Stimulated activated naive CD8-positive, alpha-beta T cell treated with anti-CD3 and anti-CD28 coated beads, Interleukin-15, Interleukin-2, amounts not matched to agents 100 ng/mL and 50 ng/mL, for 24 hours (primary cell): Measurements from ENCODE around the gene FRYL.

Experiments used
- H3K27ac Mint-ChIP-seq: one replicate; pipeline ENCODE4 v1.8.0; 2021; ENCODE audit warnings: mild to moderate bottlenecking, mixed read lengths
- H3K27me3 Mint-ChIP-seq: one replicate; pipeline ENCODE4 v1.8.0; 2021; ENCODE audit warnings: mixed read lengths
- H3K36me3 Mint-ChIP-seq: one replicate; pipeline ENCODE4 v1.8.0; 2021; ENCODE audit warnings: low read depth, mixed read lengths
- H3K4me1 Mint-ChIP-seq: one replicate; pipeline ENCODE4 v1.8.0; 2021; ENCODE audit warnings: low read depth, mixed read lengths
- H3K4me3 Mint-ChIP-seq: one replicate; pipeline ENCODE4 v1.8.0; 2021; ENCODE audit warnings: mild to moderate bottlenecking, mixed read lengths
- H3K9me3 Mint-ChIP-seq: one replicate; pipeline ENCODE4 v1.8.0; 2021; ENCODE audit warnings: mixed read lengths

Gene FRYL

DNA sequence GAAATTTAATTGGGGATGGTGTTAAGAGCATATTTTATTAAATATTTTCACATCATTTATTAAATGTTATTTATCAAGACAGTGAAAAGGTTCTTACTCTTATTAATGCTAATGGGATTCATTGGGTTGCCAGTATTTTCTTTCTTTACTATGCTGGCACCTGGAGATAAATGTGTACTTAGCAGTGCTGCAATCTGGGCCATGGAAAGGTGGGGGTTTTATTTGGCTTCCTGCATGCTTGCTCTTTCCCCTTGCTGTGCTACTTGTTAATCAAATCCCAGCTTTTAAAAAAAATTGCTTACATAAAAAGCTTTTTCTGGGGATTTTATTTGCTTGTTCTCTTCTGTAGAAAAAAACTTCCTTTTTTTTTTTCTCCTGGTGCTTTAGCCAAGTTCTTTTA is 241.7 kb downstream of the FRYL start:
- H3K27ac Mint-ChIP-seq: no peak overlapping the region
- H3K9me3 Mint-ChIP-seq: no peaks in the 10 kb centered on the region
- peaks cover 52% of the 10 kb centered on the region for H3K36me3 Mint-ChIP-seq
- no peaks in the 10 kb centered on the region for H3K4me1 Mint-ChIP-seq
- no peak overlapping the region for H3K4me3 Mint-ChIP-seq
- H3K27me3 Mint-ChIP-seq: no peaks in the 10 kb centered on the region

DNA sequence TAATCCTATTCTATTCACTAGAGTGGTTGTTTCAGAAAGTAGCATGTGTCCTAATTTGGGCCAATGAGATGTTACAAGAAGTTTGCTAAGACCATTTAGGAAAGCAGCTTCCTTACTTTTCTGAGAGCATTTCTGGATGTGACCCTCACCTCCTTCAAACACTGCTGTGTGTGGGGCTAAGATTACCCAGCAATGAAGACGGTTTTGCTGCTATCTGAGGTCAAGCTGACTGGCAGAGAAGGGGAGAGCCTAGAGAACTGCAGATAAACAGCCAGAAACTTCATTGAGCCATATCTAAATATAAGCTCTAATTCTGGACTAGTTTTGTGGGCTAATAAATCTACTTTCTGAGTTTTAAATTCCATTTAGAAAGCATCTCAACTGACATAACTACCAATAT is 253.7 kb downstream of the FRYL start:
- Mint-ChIP-seq H3K4me1 (no peaks in the 10 kb centered on the region), H3K36me3 (peaks cover 70% of the 10 kb centered on the region), H3K9me3 (no peaks in the 10 kb centered on the region), H3K27me3 (no peaks in the 10 kb centered on the region), H3K4me3 (no peak overlapping the region), H3K27ac (no peak overlapping the region)

DNA sequence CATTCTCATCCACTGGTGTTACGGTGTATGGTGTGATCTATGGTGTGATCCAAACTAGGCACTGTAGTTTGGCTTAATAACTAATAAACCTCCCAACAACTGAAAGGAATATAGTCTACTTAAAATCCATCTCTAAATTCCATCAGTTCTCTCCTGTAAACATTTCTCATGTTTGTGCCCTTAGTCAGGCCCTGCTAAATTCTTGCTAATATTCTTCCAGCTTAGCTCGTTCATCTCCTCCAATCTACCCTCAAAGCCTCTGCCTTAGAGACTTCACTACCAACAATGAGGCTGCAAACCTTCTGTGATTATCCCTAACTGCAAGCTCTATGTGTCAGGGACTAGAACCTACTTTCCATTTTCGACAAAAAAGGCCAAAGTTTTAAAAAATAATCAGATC is 261.9 kb downstream of the FRYL start:
- Mint-ChIP-seq H3K27me3 (no peaks in the 10 kb centered on the region), H3K4me1 (no peaks in the 10 kb centered on the region), H3K36me3 (peaks cover 52% of the 10 kb centered on the region), H3K4me3 (no peak overlapping the region), H3K9me3 (no peaks in the 10 kb centered on the region), H3K27ac (no peak overlapping the region)

DNA sequence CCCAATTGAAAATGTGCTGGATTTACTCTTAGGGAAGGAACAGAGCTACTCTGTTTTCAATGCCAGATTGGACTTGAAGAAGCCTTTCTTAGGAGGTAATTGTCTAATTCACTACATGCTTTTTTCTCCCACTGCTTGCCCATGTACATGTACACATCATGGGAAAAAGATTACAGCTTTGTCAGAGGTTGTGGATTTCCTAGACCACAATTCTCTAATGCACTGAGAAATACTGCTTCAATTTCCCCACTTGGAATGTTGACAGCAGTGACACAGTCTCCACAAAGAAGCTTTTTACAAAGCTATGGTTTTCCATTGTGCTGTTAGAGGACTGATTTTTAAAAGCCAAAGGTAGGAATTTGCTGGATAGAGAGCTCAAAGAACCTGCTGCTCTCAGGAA is 270.5 kb downstream of the FRYL start:
- H3K36me3 Mint-ChIP-seq: peaks cover 51% of the 10 kb centered on the region
- H3K27ac Mint-ChIP-seq: no peak overlapping the region

DNA sequence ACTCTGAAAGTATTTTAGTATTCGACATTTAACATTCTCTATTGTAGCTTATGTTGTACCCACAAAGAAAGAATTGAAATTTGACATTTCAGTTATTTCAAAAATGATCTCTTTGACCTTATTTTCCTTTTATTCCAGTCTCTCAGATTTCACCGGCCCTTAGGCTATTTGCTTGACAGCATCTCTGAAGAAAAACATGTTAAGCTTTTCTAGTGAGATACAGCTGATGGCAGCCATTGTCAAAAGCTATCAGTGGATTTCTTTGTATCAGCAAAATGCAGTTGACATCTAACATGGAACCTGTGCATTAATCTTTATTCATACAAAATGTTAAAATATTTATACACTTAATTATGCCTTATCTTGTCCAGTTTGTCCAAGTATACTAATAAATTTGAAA is 273.4 kb downstream of the FRYL start:
- Mint-ChIP-seq H3K36me3 (peaks cover 45% of the 10 kb centered on the region), H3K27me3 (no peaks in the 10 kb centered on the region), H3K27ac (no peak overlapping the region), H3K4me3 (no peak overlapping the region), H3K9me3 (no peaks in the 10 kb centered on the region), H3K4me1 (no peaks in the 10 kb centered on the region)

More for the DNA sequence above, 270.5 kb downstream of the FRYL start:
- Mint-ChIP-seq H3K4me1 (no peaks in the 10 kb centered on the region), H3K4me3 (no peak overlapping the region), H3K27me3 (no peaks in the 10 kb centered on the region), H3K9me3 (no peaks in the 10 kb centered on the region)

DNA sequence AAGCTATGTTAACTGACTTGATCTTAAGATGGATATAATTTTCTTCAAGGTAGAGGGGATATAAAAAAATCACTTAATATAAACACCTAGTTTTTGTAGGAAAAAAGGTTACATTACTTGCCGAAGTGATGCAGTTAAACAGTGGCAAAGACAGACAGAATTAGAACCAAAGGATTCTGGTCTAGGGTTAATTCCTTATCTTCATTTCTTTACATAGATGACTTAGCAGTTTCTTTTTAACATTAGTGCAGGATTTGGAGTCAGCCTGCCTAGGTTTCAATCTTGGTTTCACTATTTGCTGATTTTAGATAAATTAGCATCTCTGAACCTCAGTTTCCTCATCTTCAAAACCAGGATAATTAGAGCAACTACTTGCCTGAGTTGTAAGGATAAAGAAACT is 275.7 kb downstream of the FRYL start:
- Mint-ChIP-seq H3K36me3 (peaks cover 50% of the 10 kb centered on the region), H3K9me3 (no peaks in the 10 kb centered on the region), H3K4me3 (no peak overlapping the region), H3K27me3 (no peaks in the 10 kb centered on the region), H3K27ac (no peak overlapping the region), H3K4me1 (peaks cover 9% of the 10 kb centered on the region)

DNA sequence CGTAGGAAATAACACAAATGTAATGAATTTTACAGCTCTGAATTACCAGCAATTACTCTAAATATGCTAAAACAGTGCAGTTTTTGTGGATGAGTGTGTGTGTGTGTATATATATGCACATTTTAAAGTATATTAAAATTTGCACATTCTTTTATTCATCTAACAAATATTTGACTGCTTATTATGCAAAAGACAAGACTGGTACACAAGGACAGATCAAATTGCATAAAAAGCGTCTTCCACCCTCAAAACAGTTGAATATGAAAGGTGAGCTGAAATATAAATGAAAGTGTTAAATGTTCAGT is 276.1 kb downstream of the FRYL start:
- peaks cover 12% of the 10 kb centered on the region for H3K4me1 Mint-ChIP-seq
- H3K27ac Mint-ChIP-seq: no peak overlapping the region
- no peak overlapping the region for H3K4me3 Mint-ChIP-seq
- peaks cover 51% of the 10 kb centered on the region for H3K36me3 Mint-ChIP-seq
- H3K27me3 Mint-ChIP-seq: no peaks in the 10 kb centered on the region
- H3K9me3 Mint-ChIP-seq: no peaks in the 10 kb centered on the region

DNA sequence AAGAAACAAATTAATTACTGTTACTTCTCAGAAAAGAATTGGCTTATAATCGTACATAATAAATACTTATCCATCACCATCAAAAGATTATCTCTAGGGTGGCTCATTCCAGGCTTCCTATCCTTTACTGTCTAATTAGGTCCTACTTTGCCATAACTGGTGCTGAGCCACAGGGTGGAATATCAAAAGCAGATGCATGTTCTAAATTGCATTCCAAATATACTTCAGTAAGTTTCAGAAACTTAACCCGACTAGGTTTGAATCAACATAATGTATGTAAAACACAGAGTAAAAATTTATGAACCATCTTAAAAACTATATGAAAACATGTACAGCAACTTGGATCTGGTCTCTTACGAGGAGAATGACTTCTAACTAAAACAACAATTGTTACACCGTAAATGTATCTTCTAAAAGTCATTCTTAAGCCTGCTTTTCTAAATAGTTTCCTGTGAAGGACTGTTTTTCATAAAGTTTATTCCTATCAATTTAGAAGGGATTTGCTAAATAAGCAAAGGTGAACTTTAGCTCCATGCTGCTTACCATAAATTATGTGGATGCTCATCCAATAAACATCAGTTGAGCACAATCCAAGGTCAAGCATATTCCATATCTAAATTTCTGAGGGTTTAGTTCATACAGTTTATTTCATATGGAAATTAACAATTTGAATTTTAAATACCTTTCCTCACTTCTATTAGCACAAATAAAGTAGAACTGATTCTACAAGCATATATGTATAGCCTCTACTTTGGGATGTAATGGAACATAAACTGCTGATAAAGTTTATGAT is 276.6 kb downstream of the FRYL start:
- Mint-ChIP-seq H3K27me3 (no peaks in the 10 kb centered on the region), H3K4me3 (no peak overlapping the region), H3K9me3 (no peaks in the 10 kb centered on the region), H3K27ac (no peak overlapping the region), H3K36me3 (peaks cover 51% of the 10 kb centered on the region), H3K4me1 (peaks cover 16% of the 10 kb centered on the region)

DNA sequence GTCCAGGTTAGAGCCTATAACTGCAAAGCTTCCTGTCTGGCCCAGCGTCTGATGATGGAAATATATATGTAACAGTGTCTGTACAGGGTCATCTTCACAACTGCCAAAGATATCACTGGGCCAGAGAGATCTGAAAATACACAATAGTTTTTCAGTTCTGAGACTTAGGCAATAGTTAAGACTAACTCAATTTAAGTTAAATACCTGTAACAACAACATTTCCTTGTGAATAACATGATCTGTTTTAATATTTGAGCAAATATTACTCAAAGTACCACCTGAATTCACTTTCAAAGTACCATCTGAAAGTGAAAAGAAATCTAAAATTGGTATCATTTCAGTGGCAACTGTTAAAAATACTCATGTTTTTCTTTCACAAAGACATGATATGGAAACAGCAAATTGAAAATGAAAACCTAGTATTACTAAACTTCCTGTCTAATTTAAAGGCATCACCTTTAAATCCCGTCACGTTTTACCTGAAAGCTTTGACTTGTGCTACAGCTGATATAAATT is 280.5 kb downstream of the FRYL start:
- H3K36me3 Mint-ChIP-seq: peaks cover 37% of the 10 kb centered on the region

DNA sequence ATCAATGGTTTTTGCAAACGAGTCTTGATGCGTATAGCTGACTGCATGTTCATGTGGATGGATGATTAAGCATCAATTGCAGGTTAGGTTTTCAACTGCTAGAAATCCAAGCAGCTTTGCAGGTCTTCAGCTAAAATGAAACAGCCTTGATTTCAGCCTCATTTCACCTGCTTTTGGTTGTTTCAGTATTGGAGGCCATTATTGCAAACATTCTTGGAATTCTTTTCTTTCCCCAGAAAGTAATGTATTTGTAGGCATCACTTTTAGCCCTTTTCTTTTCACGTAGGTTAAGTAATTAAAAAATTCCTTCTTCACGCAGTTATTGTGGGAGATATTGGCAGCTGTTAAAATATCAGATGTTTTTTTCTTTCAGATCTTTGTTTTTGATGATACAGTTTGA is 281.2 kb downstream of the FRYL start:
- Mint-ChIP-seq H3K36me3 (peaks cover 31% of the 10 kb centered on the region), H3K4me1 (peaks cover 16% of the 10 kb centered on the region), H3K27me3 (no peaks in the 10 kb centered on the region), H3K9me3 (no peaks in the 10 kb centered on the region), H3K27ac (no peak overlapping the region), H3K4me3 (no peak overlapping the region)

More for the DNA sequence above, 280.5 kb downstream of the FRYL start:
- Mint-ChIP-seq H3K4me3 (no peak overlapping the region), H3K27me3 (no peaks in the 10 kb centered on the region), H3K9me3 (no peaks in the 10 kb centered on the region), H3K4me1 (peaks cover 16% of the 10 kb centered on the region), H3K27ac (no peak overlapping the region)

DNA sequence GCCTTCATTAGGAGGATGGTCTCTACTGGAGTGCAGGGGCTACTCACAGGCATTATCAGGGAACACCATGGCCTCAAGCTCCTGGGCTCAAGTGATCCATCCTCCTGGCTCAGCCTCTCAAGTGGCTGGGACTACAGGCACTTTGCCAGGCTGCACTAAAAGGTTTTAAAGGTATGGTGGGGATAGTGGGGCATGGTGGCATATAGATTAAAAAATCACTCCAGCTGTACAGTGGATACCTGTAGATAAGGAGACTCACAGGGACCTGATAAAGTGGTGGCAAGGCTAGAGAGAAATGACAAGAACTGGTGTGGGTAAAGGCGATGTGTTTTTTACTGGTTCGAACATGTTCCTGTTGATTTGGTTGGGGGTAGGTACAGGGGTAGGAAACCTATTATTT is 284.1 kb downstream of the FRYL start:
- Mint-ChIP-seq H3K9me3 (no peaks in the 10 kb centered on the region), H3K4me1 (peaks cover 16% of the 10 kb centered on the region), H3K27me3 (peaks cover 15% of the 10 kb centered on the region), H3K4me3 (no peak overlapping the region), H3K36me3 (peaks cover 19% of the 10 kb centered on the region), H3K27ac (no peak overlapping the region)

DNA sequence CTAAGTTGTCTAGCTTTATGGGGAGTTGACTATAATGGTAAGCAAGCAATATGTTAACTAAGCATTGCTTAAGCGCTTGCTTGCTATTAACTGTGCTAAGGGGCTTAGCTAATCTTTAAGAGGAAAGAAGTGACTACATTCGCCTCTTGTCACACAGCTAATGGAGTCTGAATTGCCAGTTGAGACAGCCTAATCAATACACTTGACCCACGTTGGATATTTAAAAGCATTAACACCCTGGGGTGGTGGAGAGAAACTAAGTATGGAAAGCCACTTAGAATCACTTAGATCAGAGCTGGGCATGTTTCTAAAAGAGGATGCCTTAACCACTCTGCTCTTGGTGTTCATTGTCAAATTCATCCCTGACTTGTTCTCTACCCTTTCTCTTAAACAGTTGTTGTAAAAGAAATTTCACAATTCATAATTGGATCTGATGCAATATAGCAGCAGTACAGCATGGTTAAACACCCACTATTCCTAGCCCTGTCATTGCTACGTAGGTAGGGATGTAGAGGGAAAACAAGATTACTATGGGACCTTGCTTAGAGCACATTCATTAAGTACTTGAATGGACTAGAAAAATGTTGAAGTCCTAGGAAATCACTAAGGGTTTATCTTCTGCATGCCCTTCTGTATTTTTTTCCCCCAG is 286.5 kb downstream of the FRYL start:
- Mint-ChIP-seq H3K4me3 (no peak overlapping the region), H3K27me3 (peaks cover 30% of the 10 kb centered on the region), H3K27ac (no peak overlapping the region), H3K9me3 (no peaks in the 10 kb centered on the region), H3K36me3 (peaks cover 1% of the 10 kb centered on the region), H3K4me1 (no peaks in the 10 kb centered on the region)

DNA sequence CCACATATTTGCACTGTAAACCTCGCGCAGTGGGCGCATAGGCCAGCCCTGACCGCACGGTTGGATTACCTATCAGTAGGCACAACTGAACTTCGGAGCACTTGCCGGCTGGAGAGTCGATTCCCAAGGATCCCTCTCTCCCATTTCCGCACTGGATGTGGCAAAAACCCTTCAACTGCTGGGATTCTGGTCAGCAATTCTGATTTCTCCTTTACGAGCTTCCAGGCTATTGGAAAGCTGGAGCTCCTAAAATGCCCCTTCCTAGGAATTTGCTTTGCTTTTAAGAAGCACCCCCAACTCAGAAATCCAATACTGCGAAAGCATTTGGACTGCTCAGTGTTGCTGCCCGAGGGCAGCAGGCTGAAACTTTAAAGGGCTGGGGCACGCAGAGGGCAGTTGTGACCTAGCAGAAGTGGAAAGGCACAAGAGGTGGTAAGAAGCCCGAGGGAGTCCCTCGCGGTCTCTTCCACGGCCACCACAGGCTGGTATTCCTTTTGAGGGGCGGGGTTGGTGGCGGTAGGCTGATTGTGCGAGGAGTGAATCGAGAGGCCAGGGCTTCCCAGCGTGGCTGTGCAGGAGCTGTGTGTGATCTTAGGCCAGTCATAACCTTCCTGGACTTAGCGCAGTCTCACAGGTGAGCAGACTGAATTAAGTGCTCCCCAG is 288.4 kb downstream of the FRYL start:
- H3K36me3 Mint-ChIP-seq: no peaks in the 10 kb centered on the region
- peak overlapping the region; percentile 26 for H3K4me3 Mint-ChIP-seq
- no peaks in the 10 kb centered on the region for H3K9me3 Mint-ChIP-seq
- no peak overlapping the region for H3K27ac Mint-ChIP-seq
- no peaks in the 10 kb centered on the region for H3K4me1 Mint-ChIP-seq
- H3K27me3 Mint-ChIP-seq: peaks cover 47% of the 10 kb centered on the region

DNA sequence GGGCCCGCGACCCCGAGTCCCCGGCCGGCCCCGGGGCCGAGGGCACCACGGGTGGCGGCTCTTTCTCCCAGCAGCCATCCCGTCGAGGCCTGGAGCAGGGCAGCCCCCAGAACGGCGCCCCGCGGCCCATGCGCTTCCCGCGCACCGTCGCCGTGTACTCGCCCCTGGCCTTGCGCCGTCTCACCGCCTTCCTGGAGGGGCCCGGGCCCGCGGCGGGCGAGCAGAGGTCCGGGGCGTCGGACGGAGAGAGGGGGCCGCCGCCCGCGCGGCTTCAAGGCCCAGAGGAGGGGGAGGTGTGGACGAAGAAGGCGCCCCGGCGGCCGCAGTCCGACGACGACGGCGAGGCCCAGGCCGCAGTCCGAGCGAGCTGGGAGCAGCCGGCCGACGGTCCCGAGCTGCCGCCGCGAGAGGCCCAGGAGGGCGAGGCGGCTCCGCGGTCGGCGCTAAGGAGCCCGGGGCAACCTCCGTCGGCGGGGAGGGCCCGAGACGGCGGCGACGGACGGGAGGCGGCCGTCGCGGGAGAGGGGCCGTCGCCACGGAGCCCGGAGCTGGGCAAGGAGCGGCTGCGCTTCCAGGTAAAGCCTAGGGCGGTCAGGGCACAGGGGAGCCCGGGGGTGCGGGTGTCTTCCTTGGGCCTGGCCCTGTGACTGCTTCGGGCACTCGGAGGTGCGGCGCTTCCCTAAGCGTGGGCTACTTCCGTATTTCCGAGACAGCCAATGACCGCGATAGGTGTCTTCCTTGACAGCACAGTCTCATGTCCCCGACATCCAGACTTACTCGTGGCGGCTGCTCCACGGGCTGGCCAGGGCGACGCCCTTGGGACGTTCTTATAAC is 289.2 kb downstream of the FRYL start:
- H3K9me3 Mint-ChIP-seq: no peaks in the 10 kb centered on the region
- peak overlapping the region; percentile 26 for H3K4me3 Mint-ChIP-seq
- no peaks in the 10 kb centered on the region for H3K36me3 Mint-ChIP-seq
- H3K4me1 Mint-ChIP-seq: no peaks in the 10 kb centered on the region
- no peak overlapping the region for H3K27ac Mint-ChIP-seq
- H3K27me3 Mint-ChIP-seq: peaks cover 52% of the 10 kb centered on the region
